GM18519 (cell line): ENCODE results near the gene TAS2R10.

ENCODE experiments used
- ATAC-seq: cut with Tn5 transposase; IDR thresholded peaks from one replicate; pipeline ENCODE4 v1.9.1; 2021; ENCODE audit warnings: mild to moderate bottlenecking, moderate library complexity; ENCODE audit not compliant: unreplicated experiment, low FRiP score

Gene TAS2R10

DNA sequence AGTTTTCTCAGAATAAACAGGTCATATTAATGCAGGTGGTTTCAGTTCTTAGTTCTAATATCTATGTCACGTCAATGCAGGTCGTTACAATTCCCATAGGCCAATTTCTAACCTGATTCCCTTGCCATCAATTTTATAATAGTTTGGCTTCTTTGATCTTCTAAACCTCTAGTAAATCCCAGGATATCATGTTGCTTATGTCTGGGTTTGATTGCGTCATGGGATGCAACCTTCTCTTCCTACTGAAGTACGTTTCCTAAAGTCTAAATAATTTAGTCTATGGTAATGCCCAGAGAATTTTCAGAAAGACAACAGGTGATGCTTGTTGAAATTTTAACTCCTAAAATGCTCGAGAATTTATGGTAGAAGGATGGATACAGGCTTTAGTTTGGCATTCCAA lies 42.9 kb downstream of the TAS2R10 start:
- ATAC-seq, result no peak

DNA sequence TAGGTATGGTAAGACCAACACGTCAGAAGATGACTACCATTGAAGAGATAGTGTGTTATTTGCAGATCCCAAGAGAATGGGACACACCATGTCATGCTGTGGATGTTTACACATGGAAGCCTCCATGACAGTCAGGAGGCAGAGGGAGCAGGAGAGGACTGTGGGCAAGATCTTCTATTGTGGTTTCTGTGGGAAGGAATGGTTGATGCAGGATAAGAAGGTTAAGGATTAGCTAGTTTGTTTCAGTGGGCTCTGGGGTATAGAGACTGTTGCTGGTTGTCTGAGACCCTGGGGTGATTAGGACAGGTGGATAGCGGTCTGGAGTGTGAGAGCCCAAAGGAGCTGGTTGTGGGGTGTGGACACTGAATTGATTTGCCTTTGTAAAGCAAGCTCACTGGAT lies 47.1 kb downstream of the TAS2R10 start:
- no peak for ATAC-seq
